HepG2 (cell line): Measurements from ENCODE around the gene FNDC4. TPM values are rescaled to one million over a fixed set of nuclear protein-coding genes. Genes with fewer than 3 reads are reported as not detected.

Experiments
- BCL6 ChIP-seq: IDR thresholded peaks from 2 replicates; pipeline ENCODE4 v1.6.1; 2016; ENCODE audit warnings: missing genetic modification reagents, missing compliant biosample characterization
- DR1 ChIP-seq: sonication (generic); formaldehyde crosslinking; IDR thresholded peaks from 2 replicates; pipeline ENCODE4 v1.8.0; 2021; ENCODE audit warnings: mild to moderate bottlenecking, missing genetic modification reagents, inconsistent platforms
- FOXP1 ChIP-seq, 2 experiments: fragments of 450-650 bp in 1 of 2; IDR thresholded peaks; 2 replicates each; pipeline ENCODE4 v1.6.1; 2017 to 2018; ENCODE audit warnings: antibody characterized with exemption in 1 of 2
- GZF1 ChIP-seq: sonication (generic); formaldehyde crosslinking; IDR thresholded peaks from 2 replicates; pipeline ENCODE4 v1.5.1; 2020; ENCODE audit warnings: mild to moderate bottlenecking, missing genetic modification reagents
- HCFC1 ChIP-seq: fragments of 150-350 bp; IDR thresholded peaks from 2 replicates; pipeline ENCODE4 v1.6.1; 2014; ENCODE audit warnings: low read depth, low read length
- KAT2B ChIP-seq: fragments of 150-350 bp; IDR thresholded peaks from 2 replicates; pipeline ENCODE4 v1.6.1; 2014; ENCODE audit warnings: low read depth, low read length, borderline replicate concordance
- MTA3 ChIP-seq: sonication (generic); formaldehyde crosslinking; IDR thresholded peaks from 2 replicates; pipeline ENCODE4 v1.4.0; 2020; ENCODE audit warnings: missing genetic modification reagents
- SP2 ChIP-seq: sonication (generic); formaldehyde crosslinking; IDR thresholded peaks from 2 replicates; pipeline ENCODE4 v1.5.1; 2020; ENCODE audit warnings: mild to moderate bottlenecking, missing genetic modification reagents
- STAT5B ChIP-seq: sonication (generic); formaldehyde crosslinking; IDR thresholded peaks from 2 replicates; pipeline ENCODE4 v1.4.0; 2020; ENCODE audit warnings: missing genetic modification reagents
- ZBTB20 ChIP-seq: sonication (generic); formaldehyde crosslinking; IDR thresholded peaks from 2 replicates; pipeline ENCODE4 v1.8.1; 2023; ENCODE audit warnings: missing genetic modification reagents, low read depth, mild to moderate bottlenecking, borderline replicate concordance
- ZFP82 ChIP-seq: sonication (generic); formaldehyde crosslinking; IDR thresholded peaks from 2 replicates; pipeline ENCODE4 v1.5.1; 2020; ENCODE audit warnings: mild to moderate bottlenecking, missing genetic modification reagents, borderline replicate concordance
- ZIK1 ChIP-seq: sonication (generic); formaldehyde crosslinking; IDR thresholded peaks from 2 replicates; pipeline ENCODE4 v1.5.0; 2020; ENCODE audit warnings: mild to moderate bottlenecking, low read depth, missing genetic modification reagents, borderline replicate concordance
- ZNF124 ChIP-seq: sonication (generic); formaldehyde crosslinking; IDR thresholded peaks from 2 replicates; pipeline ENCODE4 v1.4.0; 2020; ENCODE audit warnings: missing genetic modification reagents
- ZNF143 ChIP-seq: sonication (generic); formaldehyde crosslinking; IDR thresholded peaks from 2 replicates; pipeline ENCODE4 v1.4.0; 2020; ENCODE audit warnings: missing genetic modification reagents
- ZNF260 ChIP-seq: sonication (generic); formaldehyde crosslinking; IDR thresholded peaks from 2 replicates; pipeline ENCODE4 v1.4.0; 2020; ENCODE audit warnings: missing genetic modification reagents, low read depth, mild to moderate bottlenecking, borderline replicate concordance
- ZNF407 ChIP-seq: sonication (generic); formaldehyde crosslinking; IDR thresholded peaks from one replicate; pipeline ENCODE4 v1.5.1; 2020; ENCODE audit warnings: mild to moderate bottlenecking, missing genetic modification reagents; ENCODE audit errors: not compliant biosample characterization
- ZNF430 ChIP-seq: sonication (generic); formaldehyde crosslinking; IDR thresholded peaks from 2 replicates; pipeline ENCODE4 v1.9.0; 2021; ENCODE audit warnings: mild to moderate bottlenecking, missing genetic modification reagents
- ZNF788 ChIP-seq: sonication (generic); formaldehyde crosslinking; IDR thresholded peaks from 2 replicates; pipeline ENCODE4 v1.5.0; 2020; ENCODE audit warnings: mild to moderate bottlenecking, missing genetic modification reagents, borderline replicate concordance
- ZXDC ChIP-seq: sonication (generic); formaldehyde crosslinking; IDR thresholded peaks from 2 replicates; pipeline ENCODE4 v1.5.0; 2020; ENCODE audit warnings: mild to moderate bottlenecking, missing genetic modification reagents
- polyA plus RNA-seq, 8 experiments: library from polyadenylated mRNA; depleted of rRNA in 3 of 8; stranded (reverse) in 7 of 8; unstranded in 1 of 8; fragments of >200 nt; fragmentation: Illumina TruSeq in 4 of 8; extraction: Trizol in 4 of 8; gene quantifications; 2 replicates each; pipeline versions ENCODE4 v1.2.1 to v1.2.3, GENCODE V29; 2011 to 2016; ENCODE audit warnings: low read depth in 4 of 8, missing spikeins in 1 of 8, mixed read lengths in 1 of 8; ENCODE audit not compliant: insufficient read depth in 1 of 8
- total RNA-seq, 5 experiments: library from RNA; depleted of rRNA; stranded (reverse); fragments of >200 nt; fragmentation: Illumina TruSeq; extraction: Trizol; gene quantifications; 2 replicates each; pipeline ENCODE4 v1.2.3, GENCODE V29; 2016; ENCODE audit warnings: low read depth in 1 of 5

FNDC4 gene
- total and polyA plus RNA-seq, 2 of the 13 experiments (the other 11 are each of a cell fraction or from before 2014, with no cell fraction given), result 9.0 to 17.4 TPM

- TF ChIP-seq ZNF407 (CRISPR knock-in tag) (peak; percentile 34), ZNF260 (no peak), SP2 (CRISPR knock-in tag) (no peak), BCL6 (CRISPR knock-in tag) (no peak), ZFP82 (CRISPR knock-in tag) (no peak), ZNF124 (no peak), ZXDC (0 out of 2 replicates have a peak, but pooled peaks have one; percentile 74), GZF1 (CRISPR knock-in tag) (no peak), HCFC1 (no peak), FOXP1 (IDR thresholded peaks at IDR 0.05) (no peak), FOXP1 (CRISPR knock-in tag; IDR thresholded peaks at IDR 0.05) (no peak), STAT5B (CRISPR knock-in tag) (no peak), MTA3 (no peak), ZNF430 (CRISPR knock-in tag) (no peak), ZIK1 (CRISPR knock-in tag) (no peak), KAT2B (no peak), ZBTB20 (CRISPR knock-in tag) (no peak; the same call in 1 of the 2 replicates), ZNF788 (CRISPR knock-in tag) (no peak), ZNF143 (CRISPR knock-in tag) (no peak), DR1 (CRISPR knock-in tag) (no peak)
Observed at GRCh38 chr2:27489118-27489497, 5.9 kb downstream of the FNDC4 start (continued).
